Endothelial cell of umbilical vein (primary cell): ENCODE data around the gene SPATS2L.

Experiments
- JUN ChIP-seq: IDR thresholded peaks from 2 replicates; pipeline ENCODE4 v1.6.1; 2011; ENCODE audit warnings: borderline replicate concordance, low read depth; ENCODE audit not compliant: insufficient read length, insufficient read depth
- POLR2AphosphoS5 ChIP-seq: IDR thresholded peaks from 2 replicates; pipeline ENCODE4 v1.6.1; 2012; ENCODE audit warnings: low read depth, mild to moderate bottlenecking, control low read depth, low read length, moderate library complexity; ENCODE audit not compliant: insufficient read depth
- TF ChIP-seq, protein P1 (sequence below), 2 donors: IDR thresholded peaks; 1 replicate in 1 of 2; 2 replicates in 1 of 2; pipeline ENCODE4 v1.5.1; 2011; ENCODE audit warnings: low read length in 2 of 2, mild to moderate bottlenecking in 2 of 2, moderate library complexity in 2 of 2, control low read depth in 1 of 2, inconsistent platforms in 1 of 2, low read depth in 1 of 2; ENCODE audit not compliant: insufficient read depth in 1 of 2; ENCODE audit errors: extremely low read depth in 1 of 2

DNA sequence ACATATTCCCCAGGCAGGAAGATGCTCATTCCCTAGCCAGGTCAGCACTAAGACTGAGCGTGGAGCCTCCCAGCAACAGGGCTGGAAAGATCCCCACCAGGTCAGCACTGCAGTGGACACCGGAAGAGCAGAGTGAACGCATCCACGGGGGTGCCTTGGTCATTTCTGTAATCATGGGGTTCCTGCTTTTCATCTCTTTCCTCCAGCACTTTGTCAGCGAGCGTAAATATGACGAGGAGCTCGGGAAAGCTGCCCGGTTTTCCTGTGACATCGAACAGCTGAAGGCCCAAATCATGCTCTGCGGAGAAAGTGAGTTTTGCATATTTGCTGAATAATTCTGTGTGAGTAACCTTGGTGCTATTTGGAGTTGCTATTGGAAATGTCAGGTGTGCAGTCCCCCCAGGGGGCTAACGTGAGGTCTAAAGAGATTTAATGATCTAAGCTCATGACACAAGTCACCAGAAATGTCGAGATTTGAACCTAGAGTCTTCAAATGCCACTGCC lies 163.3 kb downstream of the SPATS2L start:
- TF ChIP-seq, protein P1, sequence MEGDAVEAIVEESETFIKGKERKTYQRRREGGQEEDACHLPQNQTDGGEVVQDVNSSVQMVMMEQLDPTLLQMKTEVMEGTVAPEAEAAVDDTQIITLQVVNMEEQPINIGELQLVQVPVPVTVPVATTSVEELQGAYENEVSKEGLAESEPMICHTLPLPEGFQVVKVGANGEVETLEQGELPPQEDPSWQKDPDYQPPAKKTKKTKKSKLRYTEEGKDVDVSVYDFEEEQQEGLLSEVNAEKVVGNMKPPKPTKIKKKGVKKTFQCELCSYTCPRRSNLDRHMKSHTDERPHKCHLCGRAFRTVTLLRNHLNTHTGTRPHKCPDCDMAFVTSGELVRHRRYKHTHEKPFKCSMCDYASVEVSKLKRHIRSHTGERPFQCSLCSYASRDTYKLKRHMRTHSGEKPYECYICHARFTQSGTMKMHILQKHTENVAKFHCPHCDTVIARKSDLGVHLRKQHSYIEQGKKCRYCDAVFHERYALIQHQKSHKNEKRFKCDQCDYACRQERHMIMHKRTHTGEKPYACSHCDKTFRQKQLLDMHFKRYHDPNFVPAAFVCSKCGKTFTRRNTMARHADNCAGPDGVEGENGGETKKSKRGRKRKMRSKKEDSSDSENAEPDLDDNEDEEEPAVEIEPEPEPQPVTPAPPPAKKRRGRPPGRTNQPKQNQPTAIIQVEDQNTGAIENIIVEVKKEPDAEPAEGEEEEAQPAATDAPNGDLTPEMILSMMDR (IDR thresholded peaks at IDR 0.05; ENCODE audit: extremely low read depth in 1 of 2, insufficient read depth in 1 of 2, low read depth in 1 of 2, low read length in 2 of 2): no peak
- TF ChIP-seq JUN: no peak
- TF ChIP-seq POLR2AphosphoS5: no peak
